RWPE1 (cell line): Measurements from ENCODE around the gene KSR1.

Experiments used
- CTCF ChIA-PET: fragments of 350-600 bp; sonication (Branson Sonifier 250); formaldehyde crosslinking; extraction: SDS; loops from one replicate; lab custom pipeline; 2021; lab: Yijun Ruan, JAX
- POLR2A ChIA-PET: fragments of 400-600 bp; formaldehyde crosslinking; extraction: SDS; loops from one replicate; lab custom pipeline; 2020; ENCODE audit warnings: antibody characterized with exemption; ENCODE audit not compliant: low non-redundant PET; lab: Yijun Ruan, JAX
- DNase-seq: peaks from one replicate; pipeline ENCODE4 v3.0.0; 2012; ENCODE audit warnings: low spot score
- H3K27ac ChIP-seq: fragments of 450-650 bp; 2 replicates; pipeline ENCODE4 v1.5.1; 2017
- CTCF ChIP-seq: fragments of 450-650 bp; conservative IDR thresholded peaks from 2 replicates; pipeline ENCODE4 v1.5.1; 2017; ENCODE audit warnings: low read depth, mild to moderate bottlenecking

Gene KSR1

GRCh38 chr17:27491713-27492190 is 35.5 kb downstream of the KSR1 start:
- POLR2A ChIA-PET: no interaction called here
- no peak for TF ChIP-seq CTCF
- no peak for DNase-seq
- H3K27ac ChIP-seq: no peak overlapping the region
- CTCF ChIA-PET: interaction anchor here (0.6 to 0.7 kb wide), 2 partner anchors 69 to 160 kb away, joined by 4 to 5 read pairs; no protein-coding TSS in a partner anchor

GRCh38 chr17:27492470-27492869 is 36.2 kb downstream of the KSR1 start:
- DNase-seq: no peak
- CTCF ChIA-PET: interaction anchor here (0.6 kb wide), 1 partner anchor 68 kb away, joined by 5 read pairs; no protein-coding TSS in a partner anchor
- POLR2A ChIA-PET: no interaction called here
- no peak overlapping the region for H3K27ac ChIP-seq
- TF ChIP-seq CTCF: no peak

GRCh38 chr17:27493088-27493487 is 36.8 kb downstream of the KSR1 start:
- no peak for DNase-seq
- ChIA-PET POLR2A (no interaction called here), CTCF (interaction anchor here (1.6 to 2.2 kb wide), 2 partner anchors 102 to 107 kb away, joined by 3 to 18 read pairs; no protein-coding TSS in a partner anchor)
- TF ChIP-seq CTCF: no peak
- H3K27ac ChIP-seq: no peak overlapping the region

GRCh38 chr17:27494192-27495091 is 38.2 kb downstream of the KSR1 start:
- H3K27ac ChIP-seq: peak overlapping the region; percentile 93
- ChIA-PET POLR2A (no interaction called here), CTCF (interaction anchor here (0.6 to 2.2 kb wide), 17 partner anchors 20 to 412 kb away, joined by 3 to 18 read pairs (median 4); partner anchors contain the start of gene KSR1)
- DNase-seq: peak; percentile 65
- peak; percentile 61 for TF ChIP-seq CTCF

- ChIA-PET POLR2A (no interaction called here), CTCF (no interaction called here)
- H3K27ac ChIP-seq: peak overlapping the region; percentile 93
- no peak for TF ChIP-seq CTCF
- no peak for DNase-seq
Measured at GRCh38 chr17:27495460-27495859, 39.2 kb downstream of the KSR1 start.

- no peak for TF ChIP-seq CTCF
- ChIA-PET CTCF (no interaction called here), POLR2A (no interaction called here)
- DNase-seq: no peak
- H3K27ac ChIP-seq: no peak overlapping the region
Measured at GRCh38 chr17:27496005-27496404, 39.8 kb downstream of the KSR1 start.
